ENCODE results near the gene CRELD1. TPM values are rescaled to one million over a fixed set of nuclear protein-coding genes. Genes with fewer than 3 reads are reported as not detected.

The CRELD1 gene
- total and polyA plus RNA-seq, 9 of the 15 experiments (the other 6 are each of a cell fraction or from before 2014, with no cell fraction given), result 3.3 to 25.8 (median 16.5) TPM

GRCh38 chr3:9884555-9885165, 49.0 kb upstream of the CRELD1 start (continued):
- no peak for TF ChIP-seq GTF2B (IDR thresholded peaks at IDR 0.05; ENCODE audit: extremely low read depth, insufficient read length)
- peak; percentile 23 for TF ChIP-seq RBBP5 (IDR thresholded peaks at IDR 0.05; ENCODE audit: borderline replicate concordance, insufficient read depth, low read length, poor library complexity, severe bottlenecking)
- TF ChIP-seq SRF (CRISPR knock-in tag; IDR thresholded peaks at IDR 0.05), result no peak
- TF ChIP-seq FOS (IDR thresholded peaks at IDR 0.05; ENCODE audit: extremely low read depth, insufficient read length), result peak; percentile 35
- TF ChIP-seq YY1 (IDR thresholded peaks at IDR 0.05; ENCODE audit: borderline replicate concordance in 1 of 3, control insufficient read depth in 1 of 3, extremely low read depth in 1 of 3, insufficient read depth in 3 of 3, insufficient read length in 1 of 3, insufficient replicate concordance in 2 of 3, low read depth in 1 of 3, low read length in 2 of 3), result no peak
- no peak for TF ChIP-seq ZNF124 (CRISPR knock-in tag; IDR thresholded peaks at IDR 0.05)
- TF ChIP-seq ZNF445 (CRISPR knock-in tag; IDR thresholded peaks at IDR 0.05; ENCODE audit: low read depth), result no peak
- no peak for TF ChIP-seq PTTG1 (tag; IDR thresholded peaks at IDR 0.05; ENCODE audit: low read depth)
- no peak for TF ChIP-seq ZZZ3 (IDR thresholded peaks at IDR 0.05)
- no peak for TF ChIP-seq MXD1 (CRISPR knock-in tag; IDR thresholded peaks at IDR 0.05; ENCODE audit: borderline replicate concordance, poor library complexity, severe bottlenecking)
- TF ChIP-seq CXXC5 (CRISPR knock-in tag; IDR thresholded peaks at IDR 0.05), result no peak
- no peak for TF ChIP-seq ILF3 (IDR thresholded peaks at IDR 0.05; ENCODE audit: borderline replicate concordance)
- TF ChIP-seq ZKSCAN3 (CRISPR knock-in tag; IDR thresholded peaks at IDR 0.05), result no peak
- TF ChIP-seq HDAC8 (tag; IDR thresholded peaks at IDR 0.05), result no peak
- no peak for TF ChIP-seq ZNF140 (CRISPR knock-in tag; IDR thresholded peaks at IDR 0.05)
- peak; percentile 59; the same call in 1 of the 2 replicates for TF ChIP-seq RNF2 (IDR thresholded peaks at IDR 0.05)
- TF ChIP-seq HCFC1 (IDR thresholded peaks at IDR 0.05; ENCODE audit: low read depth, low read length), result no peak
- TF ChIP-seq ZNF75A (CRISPR knock-in tag; IDR thresholded peaks at IDR 0.05), result no peak
- no peak for TF ChIP-seq ZNF589 (CRISPR knock-in tag; IDR thresholded peaks at IDR 0.05; ENCODE audit: low read depth)
- TF ChIP-seq ETS2 (tag; IDR thresholded peaks at IDR 0.05; ENCODE audit: borderline replicate concordance, poor library complexity, severe bottlenecking), result no peak
- TF ChIP-seq, protein P1, sequence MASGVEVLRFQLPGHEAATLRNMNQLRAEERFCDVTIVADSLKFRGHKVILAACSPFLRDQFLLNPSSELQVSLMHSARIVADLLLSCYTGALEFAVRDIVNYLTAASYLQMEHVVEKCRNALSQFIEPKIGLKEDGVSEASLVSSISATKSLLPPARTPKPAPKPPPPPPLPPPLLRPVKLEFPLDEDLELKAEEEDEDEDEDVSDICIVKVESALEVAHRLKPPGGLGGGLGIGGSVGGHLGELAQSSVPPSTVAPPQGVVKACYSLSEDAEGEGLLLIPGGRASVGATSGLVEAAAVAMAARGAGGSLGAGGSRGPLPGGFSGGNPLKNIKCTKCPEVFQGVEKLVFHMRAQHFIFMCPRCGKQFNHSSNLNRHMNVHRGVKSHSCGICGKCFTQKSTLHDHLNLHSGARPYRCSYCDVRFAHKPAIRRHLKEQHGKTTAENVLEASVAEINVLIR (CRISPR knock-in tag; IDR thresholded peaks at IDR 0.05), result no peak
- no peak for TF ChIP-seq RBM17 (IDR thresholded peaks at IDR 0.05; ENCODE audit: borderline replicate concordance, low read depth, low read length)
- TF ChIP-seq ESRRB (CRISPR knock-in tag; IDR thresholded peaks at IDR 0.05; ENCODE audit: borderline replicate concordance), result no peak
- TF ChIP-seq CEBPG (CRISPR knock-in tag; IDR thresholded peaks at IDR 0.05), result no peak
- TF ChIP-seq CEBPG (tag; conservative IDR thresholded peaks at IDR 0.05 in 1 of 2, IDR thresholded peaks at IDR 0.05 in 1 of 2), result no peak
- no peak for TF ChIP-seq ZNF146 (CRISPR knock-in tag; IDR thresholded peaks at IDR 0.05; ENCODE audit: unreplicated experiment)
- no peak for TF ChIP-seq ZNF431 (CRISPR knock-in tag; IDR thresholded peaks at IDR 0.05)
